LNCAP (cell line): Measurements from ENCODE around the gene ZNF264.

Experiments used
- CTCF ChIP-seq: fragments of 450-650 bp; IDR thresholded peaks from 2 replicates; pipeline ENCODE4 v1.5.1; 2017; ENCODE audit warnings: mild to moderate bottlenecking

Gene ZNF264

DNA sequence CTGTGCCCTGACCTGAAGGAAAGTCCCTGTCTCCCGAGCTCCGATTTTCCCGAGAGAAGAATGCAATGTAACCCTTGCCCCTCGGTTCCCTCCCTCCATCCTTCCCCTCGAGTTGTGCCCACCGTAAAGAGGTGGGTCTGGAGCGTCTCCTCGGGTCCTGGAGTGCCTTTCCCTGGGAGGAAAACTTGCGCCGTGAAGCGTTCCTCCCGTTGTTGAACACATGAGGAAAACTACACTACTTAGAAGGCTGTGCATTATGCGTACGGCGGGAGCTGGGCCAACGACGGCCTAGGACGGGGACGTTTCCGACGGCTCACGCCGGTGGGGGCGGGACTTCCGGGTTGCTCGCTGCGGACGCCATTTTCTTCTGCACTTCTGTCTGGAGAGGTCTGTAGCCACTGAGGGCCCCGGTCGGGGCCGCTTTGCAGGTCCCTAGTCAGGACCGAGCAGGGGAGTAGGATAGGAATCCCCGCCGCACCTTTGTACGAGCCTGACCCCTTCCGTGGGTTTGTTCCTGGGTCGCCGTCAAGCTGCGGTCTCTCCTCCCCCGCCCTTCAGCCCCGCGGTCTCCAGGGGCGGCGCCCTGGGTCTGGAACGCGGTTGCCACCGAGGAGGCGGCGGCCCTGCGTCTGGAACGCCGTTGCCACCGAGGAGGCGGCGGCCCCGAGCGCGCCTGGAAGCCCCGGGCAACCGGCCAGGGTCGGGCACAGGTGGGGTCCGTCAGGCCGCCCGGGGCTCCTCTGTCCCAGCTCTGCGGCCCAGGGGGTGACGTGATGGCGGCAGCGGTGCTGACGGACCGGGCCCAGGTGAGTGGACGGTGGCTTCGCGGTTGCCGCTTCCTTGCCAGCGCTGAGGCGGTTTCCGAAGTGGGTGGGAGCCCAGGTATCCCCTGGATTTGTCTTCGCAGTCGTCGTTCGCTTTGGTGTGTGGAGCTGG lies at the start of gene ZNF264:
Gene ZNF264 (plus strand): TSS at position 360 of the 936 bp plus-strand sequence. CDS start 414 bp downstream, at position 774.
- TF ChIP-seq CTCF, result no peak

DNA sequence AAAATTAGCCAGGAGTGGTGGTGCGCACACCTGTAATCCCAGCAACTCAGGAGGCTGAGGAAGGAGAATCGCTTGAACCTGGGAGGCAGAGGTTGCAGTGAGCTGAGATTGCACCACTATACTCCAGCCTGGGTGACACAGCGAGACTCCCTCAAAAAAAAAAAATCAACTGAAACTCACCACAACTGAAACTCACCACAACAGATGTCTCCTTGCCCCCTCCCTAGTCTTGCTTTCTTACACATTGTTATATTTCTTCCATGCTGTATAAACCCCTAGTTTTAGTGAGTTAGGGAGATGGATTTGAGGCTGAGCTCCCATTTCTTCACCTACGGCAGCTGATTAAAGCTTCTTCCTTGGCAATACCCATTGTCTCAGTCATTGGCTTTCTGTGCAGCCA lies 49.6 kb upstream of the ZNF264 start:
- TF ChIP-seq CTCF, result no peak

DNA sequence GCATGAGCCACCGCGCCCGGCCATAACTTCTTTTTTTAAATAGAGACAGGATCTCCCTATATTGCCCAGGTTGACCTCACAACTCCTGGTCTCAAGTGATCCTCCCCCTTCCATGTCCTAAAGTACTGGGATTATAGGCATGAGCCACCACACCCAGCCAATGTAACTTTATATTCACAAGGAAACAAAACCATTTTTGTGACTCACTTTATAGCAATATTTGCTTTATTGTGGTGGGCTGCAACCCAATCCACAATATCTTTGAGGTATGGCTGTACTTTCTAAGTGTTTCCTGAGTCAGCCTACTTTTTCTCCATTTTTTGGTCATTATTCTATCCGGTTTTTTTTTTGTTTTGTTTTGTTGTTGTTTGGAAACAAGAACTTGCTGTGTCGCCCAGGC lies 38.4 kb upstream of the ZNF264 start:
- no peak for TF ChIP-seq CTCF

- no peak for TF ChIP-seq CTCF
These were observed 29.2 kb upstream of the ZNF264 start for GRCh38 chr19:57161985-57162539.

DNA sequence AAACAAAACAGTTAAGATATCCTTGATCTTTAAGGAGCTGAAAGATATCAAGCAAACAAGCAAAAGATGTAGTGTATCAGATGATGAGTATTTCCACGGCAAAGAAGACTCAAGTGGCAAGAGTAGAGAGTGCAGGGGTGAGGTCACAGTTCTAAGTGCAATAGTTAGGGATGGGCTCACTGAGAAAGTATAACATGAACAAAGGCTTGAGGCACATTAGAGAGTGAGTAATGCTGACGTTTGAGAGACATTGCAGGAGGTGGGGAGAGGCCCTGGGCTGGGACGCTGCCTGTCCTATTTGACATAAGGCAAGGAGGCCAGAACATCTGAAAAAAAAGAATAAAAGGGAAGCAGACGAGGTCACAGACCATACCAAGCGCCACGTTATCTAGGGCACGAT lies 25.5 kb upstream of the ZNF264 start:
- TF ChIP-seq CTCF, result no peak

- no peak for TF ChIP-seq CTCF
These were observed 23.9 kb upstream of the ZNF264 start, which contains the start of gene DUXA for GRCh38 chr19:57167385-57167784. Gene DUXA, minus strand, starts transcription at chr19:57167485. Its CDS starts 42 bp downstream, at chr19:57167443.

- TF ChIP-seq CTCF, result no peak
These were observed 19.7 kb upstream of the ZNF264 start for GRCh38 chr19:57171551-57172081.
